GM23248 (cell line): Measurements from ENCODE around the gene TMEM132A.

ENCODE experiments used
- EZH2 ChIP-seq: fragments of 200-600 bp; sonication (generic); IDR thresholded peaks from 2 replicates; pipeline ENCODE4 v1.6.1; 2018; ENCODE audit warnings: antibody characterized with exemption, mild to moderate bottlenecking; ENCODE audit not compliant: insufficient read depth, poor library complexity, severe bottlenecking
- EZH2phosphoT487 ChIP-seq: fragments of 200-600 bp; sonication (generic); IDR thresholded peaks from 2 replicates; pipeline ENCODE4 v1.6.1; 2018; ENCODE audit warnings: antibody characterized with exemption, moderate library complexity, mild to moderate bottlenecking, low read depth; ENCODE audit not compliant: insufficient read depth

GRCh38 chr11:60895687-60896086 is 28.6 kb upstream of the TMEM132A start:
- TF ChIP-seq EZH2 = no peak
- no peak for TF ChIP-seq EZH2phosphoT487
